PFSK-1 (cell line): ENCODE data around the gene ARSI.

Experiments
- POLR2AphosphoS5 ChIP-seq: IDR thresholded peaks from 2 replicates; pipeline ENCODE4 v1.6.1; 2012; ENCODE audit warnings: low read depth, mild to moderate bottlenecking, control low read depth, low read length, moderate library complexity
- REST ChIP-seq, 2 experiments: IDR thresholded peaks; 2 replicates each; pipeline versions ENCODE4 v1.6.1 to v1.8.0; 2011 to 2012; ENCODE audit warnings: low read depth in 2 of 2, low read length in 2 of 2, control low read depth in 1 of 2, inconsistent platforms in 1 of 2, mild to moderate bottlenecking in 1 of 2, moderate library complexity in 1 of 2; ENCODE audit not compliant: insufficient read depth in 1 of 2
- TAF1 ChIP-seq: IDR thresholded peaks from 2 replicates; pipeline ENCODE4 v1.6.1; 2012; ENCODE audit warnings: low read length, control low read depth, borderline replicate concordance; ENCODE audit not compliant: insufficient read depth

DNA sequence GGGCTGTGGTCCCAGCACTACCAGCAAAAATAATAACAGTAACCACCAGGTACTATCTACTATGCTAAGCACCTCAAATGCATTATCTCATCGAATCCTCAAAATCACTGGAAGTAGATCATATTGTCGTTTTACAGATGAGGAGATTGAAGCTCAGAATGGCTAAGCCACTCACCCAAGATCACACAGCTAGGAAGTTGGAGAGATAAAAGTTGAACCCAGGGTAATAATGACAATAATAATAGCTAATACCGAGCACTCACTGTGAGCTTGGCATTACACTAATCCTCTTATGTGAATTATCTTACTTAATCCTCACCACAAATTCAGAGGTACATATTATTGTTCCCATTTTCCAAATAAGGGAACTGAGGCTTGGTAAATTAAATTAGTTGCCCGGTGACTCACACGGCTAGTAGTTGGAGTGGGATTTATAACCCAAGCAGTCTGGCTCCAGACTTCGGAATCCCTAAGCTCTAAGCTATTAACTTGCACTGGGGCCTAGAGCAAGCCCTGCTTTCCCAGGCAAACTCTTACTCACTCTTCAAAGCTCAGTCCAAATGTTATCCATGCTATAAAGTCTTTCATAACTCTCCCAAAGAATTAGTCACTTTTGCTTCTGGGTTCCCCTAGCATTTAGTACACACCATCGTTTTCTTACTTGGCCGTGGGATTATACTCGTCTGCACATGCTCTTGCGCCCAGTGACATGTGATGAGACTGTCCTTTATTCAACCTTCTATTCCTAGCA is 3.8 kb downstream of the ARSI start:
- TF ChIP-seq TAF1 (no peak), POLR2AphosphoS5 (no peak), REST (IDR thresholded peaks at IDR 0.05; ENCODE audit: insufficient read depth in 1 of 2, low read depth in 2 of 2, low read length in 2 of 2) (no peak)
